Parathyroid adenoma (tissue), 2 donors: Measurements from ENCODE around the gene GLB1L3.

ENCODE experiments used
- H2AFZ ChIP-seq: fragments of 300-600 bp; sonication (generic); one replicate; pipeline ENCODE4 v1.7.0; 2017; ENCODE audit warnings: antibody characterized with exemption, mild to moderate bottlenecking
- H3K27ac ChIP-seq: fragments of 300-600 bp; sonication (generic); one replicate; pipeline ENCODE4 v1.7.0; 2017
- H3K27me3 ChIP-seq: fragments of 300-600 bp; sonication (generic); one replicate; pipeline ENCODE4 v1.7.0; 2017; ENCODE audit warnings: low read length; ENCODE audit not compliant: control insufficient read depth, insufficient read depth
- H3K36me3 ChIP-seq: fragments of 300-600 bp; sonication (generic); one replicate; pipeline ENCODE4 v1.7.0; 2017; ENCODE audit warnings: low read length; ENCODE audit not compliant: control insufficient read depth, insufficient read depth
- H3K4me1 ChIP-seq: fragments of 300-600 bp; sonication (generic); one replicate; pipeline ENCODE4 v1.7.0; 2017; ENCODE audit warnings: control low read depth
- H3K4me2 ChIP-seq: fragments of 300-600 bp; sonication (generic); one replicate; pipeline ENCODE4 v1.7.0; 2017; ENCODE audit warnings: low read length
- H3K4me3 ChIP-seq: fragments of 300-600 bp; sonication (generic); one replicate; pipeline ENCODE4 v1.7.0; 2017; ENCODE audit warnings: low read depth, low read length
- H3K79me2 ChIP-seq: fragments of 300-600 bp; sonication (generic); one replicate; pipeline ENCODE4 v1.7.0; 2017; ENCODE audit warnings: control low read depth
- H3K9ac ChIP-seq: fragments of 300-600 bp; sonication (generic); one replicate; pipeline ENCODE4 v1.7.0; 2017; ENCODE audit warnings: mild to moderate bottlenecking
- H3K9me3 ChIP-seq: fragments of 300-600 bp; sonication (generic); one replicate; pipeline ENCODE4 v1.7.0; 2017; ENCODE audit warnings: low read length; ENCODE audit not compliant: control insufficient read depth
- TF ChIP-seq, protein P1 (sequence below): fragments of 300-600 bp; sonication (generic); IDR thresholded peaks from one replicate; pipeline ENCODE4 v1.7.0; 2017; ENCODE audit warnings: antibody characterized with exemption, mild to moderate bottlenecking
- donor health status: primary hyperparathyroidism.

The GLB1L3 gene

DNA sequence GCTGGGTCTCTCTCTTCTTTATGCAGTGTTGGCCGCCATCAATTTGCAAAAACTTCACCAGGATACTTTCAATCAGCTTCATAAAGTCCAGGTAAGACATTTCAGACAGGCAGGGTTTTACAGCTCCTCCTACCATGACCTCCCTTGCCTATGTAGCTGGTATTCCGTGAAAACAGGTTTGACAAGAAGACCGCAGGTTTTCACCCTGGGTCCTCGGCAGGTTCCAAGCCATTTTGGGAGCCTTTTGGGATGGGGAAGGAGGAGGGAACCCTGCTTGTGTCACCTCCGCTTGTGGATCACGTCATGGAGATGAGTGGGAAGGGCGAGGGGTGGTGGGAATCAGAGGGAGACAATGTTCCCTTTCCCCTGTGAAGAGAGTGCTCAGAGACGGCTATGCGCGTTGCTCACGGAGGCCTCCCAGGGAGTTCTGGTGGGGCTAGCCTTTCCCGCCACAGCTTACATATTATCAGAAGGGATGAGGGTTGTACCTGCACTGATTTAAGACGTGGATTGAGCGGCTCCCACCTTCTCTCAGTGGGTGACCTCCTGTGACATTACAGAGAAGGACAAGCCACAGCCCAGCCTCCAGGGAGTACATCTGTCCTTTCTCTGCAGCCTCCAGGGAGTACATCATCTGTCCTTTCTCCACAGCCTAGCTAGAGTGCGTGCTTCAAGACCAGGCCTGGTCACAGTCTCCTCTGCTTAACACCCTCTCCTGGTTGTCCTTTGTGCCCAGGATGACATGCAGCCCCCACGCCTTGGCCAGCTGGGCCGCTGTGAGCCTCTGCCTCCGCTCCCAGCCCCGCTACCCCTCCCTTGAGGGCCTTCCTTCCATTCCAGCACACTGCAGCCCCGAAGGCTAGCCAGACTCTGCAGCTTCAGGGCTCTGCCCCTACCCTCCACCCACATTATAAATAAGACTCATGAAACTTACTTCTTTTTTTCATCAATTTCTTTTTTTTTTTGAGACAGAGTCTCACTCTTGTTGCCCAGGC, 17.2 kb downstream of the GLB1L3 start:
- Histone ChIP-seq H3K4me1 (no peaks in the 10 kb centered on the region), H3K9me3 (no peaks in the 10 kb centered on the region), H3K9ac (no peak overlapping the region), H3K36me3 (no peaks in the 10 kb centered on the region), H3K79me2 (no peaks in the 10 kb centered on the region), H3K27ac (no peak overlapping the region), H3K27me3 (no peaks in the 10 kb centered on the region), H3K4me2 (no peak overlapping the region), H2AFZ (no peak overlapping the region), H3K4me3 (no peak overlapping the region)
- TF ChIP-seq, protein P1, sequence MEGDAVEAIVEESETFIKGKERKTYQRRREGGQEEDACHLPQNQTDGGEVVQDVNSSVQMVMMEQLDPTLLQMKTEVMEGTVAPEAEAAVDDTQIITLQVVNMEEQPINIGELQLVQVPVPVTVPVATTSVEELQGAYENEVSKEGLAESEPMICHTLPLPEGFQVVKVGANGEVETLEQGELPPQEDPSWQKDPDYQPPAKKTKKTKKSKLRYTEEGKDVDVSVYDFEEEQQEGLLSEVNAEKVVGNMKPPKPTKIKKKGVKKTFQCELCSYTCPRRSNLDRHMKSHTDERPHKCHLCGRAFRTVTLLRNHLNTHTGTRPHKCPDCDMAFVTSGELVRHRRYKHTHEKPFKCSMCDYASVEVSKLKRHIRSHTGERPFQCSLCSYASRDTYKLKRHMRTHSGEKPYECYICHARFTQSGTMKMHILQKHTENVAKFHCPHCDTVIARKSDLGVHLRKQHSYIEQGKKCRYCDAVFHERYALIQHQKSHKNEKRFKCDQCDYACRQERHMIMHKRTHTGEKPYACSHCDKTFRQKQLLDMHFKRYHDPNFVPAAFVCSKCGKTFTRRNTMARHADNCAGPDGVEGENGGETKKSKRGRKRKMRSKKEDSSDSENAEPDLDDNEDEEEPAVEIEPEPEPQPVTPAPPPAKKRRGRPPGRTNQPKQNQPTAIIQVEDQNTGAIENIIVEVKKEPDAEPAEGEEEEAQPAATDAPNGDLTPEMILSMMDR, result no peak

DNA sequence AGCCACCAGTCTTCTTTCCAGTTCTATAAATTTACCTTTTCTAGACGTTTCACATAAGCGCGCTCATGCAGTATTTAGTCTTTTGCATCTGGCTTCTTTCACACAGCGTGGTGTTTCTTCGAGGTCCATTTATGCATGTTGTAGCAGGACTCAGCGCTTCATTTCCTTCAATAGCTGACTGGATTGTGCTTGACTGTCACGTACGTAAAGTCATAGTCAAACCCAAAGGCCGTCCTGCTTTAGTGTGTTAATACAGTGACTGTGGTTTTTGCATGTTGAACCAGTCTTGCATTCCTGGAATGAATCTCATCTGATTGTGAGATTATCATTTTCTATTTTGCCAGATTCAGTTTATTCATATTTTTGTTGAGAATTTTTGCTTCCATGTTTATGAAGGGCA, 18.5 kb downstream of the GLB1L3 start:
- H3K4me3 ChIP-seq, result no peak overlapping the region

DNA sequence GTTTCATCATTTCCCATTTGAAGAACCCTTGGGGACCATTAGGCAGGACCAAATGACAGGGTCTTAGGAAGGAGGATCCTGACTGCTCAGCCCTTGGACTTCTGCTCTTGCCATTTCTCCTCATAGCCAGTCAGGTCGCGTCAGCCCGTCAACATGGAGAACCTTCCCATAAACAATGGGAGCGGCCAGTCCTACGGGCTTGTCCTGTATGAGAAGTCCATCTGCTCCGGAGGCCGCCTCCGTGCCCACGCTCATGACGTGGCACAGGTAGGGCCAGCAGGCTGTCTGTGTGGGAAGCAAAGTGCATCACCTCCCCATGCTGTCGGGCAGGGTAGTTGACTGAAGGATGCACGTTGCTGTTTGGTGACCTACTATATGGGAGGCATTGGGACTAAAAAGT, 36.0 kb downstream of the GLB1L3 start:
- Histone ChIP-seq H3K4me3 (no peak overlapping the region), H3K4me2 (no peak overlapping the region), H3K9me3 (no peaks in the 10 kb centered on the region), H3K4me1 (no peaks in the 10 kb centered on the region), H3K36me3 (no peaks in the 10 kb centered on the region), H3K79me2 (no peaks in the 10 kb centered on the region), H2AFZ (no peak overlapping the region), H3K9ac (no peak overlapping the region), H3K27me3 (no peaks in the 10 kb centered on the region), H3K27ac (no peak overlapping the region)
- TF ChIP-seq, protein P1, result no peak

More for the DNA sequence above, 18.5 kb downstream of the GLB1L3 start:
- Histone ChIP-seq H3K27ac (no peak overlapping the region), H3K36me3 (no peaks in the 10 kb centered on the region), H3K79me2 (no peaks in the 10 kb centered on the region), H3K9ac (no peak overlapping the region), H2AFZ (no peak overlapping the region), H3K9me3 (no peaks in the 10 kb centered on the region), H3K4me1 (no peaks in the 10 kb centered on the region), H3K27me3 (no peaks in the 10 kb centered on the region), H3K4me2 (no peak overlapping the region)
- TF ChIP-seq, protein P1, result no peak

DNA sequence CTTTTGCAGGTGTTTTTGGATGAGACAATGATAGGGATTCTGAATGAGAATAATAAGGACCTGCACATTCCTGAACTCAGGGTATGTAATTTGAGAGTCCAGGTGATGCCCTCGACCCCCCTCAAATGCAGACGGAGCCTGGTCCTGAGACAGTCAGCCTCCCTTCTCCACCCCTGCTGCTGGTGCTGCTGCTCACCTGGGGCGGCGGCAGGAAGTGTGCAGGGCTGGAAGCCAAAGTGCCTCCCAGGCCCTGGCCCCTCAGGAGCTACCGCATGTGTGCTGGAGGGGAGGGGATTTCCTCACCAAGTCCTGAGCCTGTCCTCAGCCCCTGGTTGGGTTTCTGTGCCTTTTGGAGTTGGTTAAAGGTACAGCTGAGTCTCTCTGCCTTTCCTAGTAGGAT, 36.6 kb downstream of the GLB1L3 start:
- Histone ChIP-seq H3K4me1 (no peaks in the 10 kb centered on the region), H3K27ac (no peak overlapping the region)

More for the DNA sequence above, 36.6 kb downstream of the GLB1L3 start:
- Histone ChIP-seq H3K9ac (no peak overlapping the region), H3K4me3 (no peak overlapping the region), H2AFZ (no peak overlapping the region), H3K79me2 (no peaks in the 10 kb centered on the region), H3K4me2 (no peak overlapping the region), H3K36me3 (no peaks in the 10 kb centered on the region), H3K9me3 (no peaks in the 10 kb centered on the region), H3K27me3 (no peaks in the 10 kb centered on the region)
- TF ChIP-seq, protein P1, result no peak
